Activated CD8-positive, alpha-beta memory T cell treated with anti-CD3 and anti-CD28 coated beads, Interleukin-2, amount 10 ng/mL, durations not matched to agents 7 days and 5 days (primary cell): Measurements from ENCODE around the gene AK5. TPM values are rescaled to one million over a fixed set of nuclear protein-coding genes. Genes with fewer than 3 reads are reported as not detected.
"Not testable (repeated sequence)": the region's sequence is repeated elsewhere in the genome, so short reads cannot be mapped to it uniquely, and the experiment has no call there.

Experiments
- ATAC-seq: fragments of 150-1000 bp; cut with Tn5 transposase; one replicate; pipeline ENCODE4 v1.10.0; 2021; ENCODE audit warnings: moderate library complexity
- CTCF ChIA-PET: fragments of 350-600 bp; sonication (Branson Sonifier 250); formaldehyde crosslinking; loops from one replicate; lab custom pipeline; 2021; ENCODE audit warnings: antibody characterized with exemption; lab: Charles Lee
- DNase-seq: peaks from one replicate; pipeline ENCODE4 v3.0.0-alpha.2; 2020
- H3K27ac Mint-ChIP-seq: one replicate; pipeline ENCODE4 v1.8.0; 2021; ENCODE audit warnings: mild to moderate bottlenecking, mixed read lengths
- H3K27me3 Mint-ChIP-seq: one replicate; pipeline ENCODE4 v1.8.0; 2021; ENCODE audit warnings: mixed read lengths
- H3K36me3 Mint-ChIP-seq: one replicate; pipeline ENCODE4 v1.8.0; 2021; ENCODE audit warnings: mild to moderate bottlenecking, mixed read lengths
- H3K4me1 Mint-ChIP-seq: one replicate; pipeline ENCODE4 v1.8.0; 2021; ENCODE audit warnings: mixed read lengths
- H3K4me3 Mint-ChIP-seq: one replicate; pipeline ENCODE4 v1.8.0; 2021; ENCODE audit warnings: mild to moderate bottlenecking, moderate library complexity, mixed read lengths
- H3K9me3 Mint-ChIP-seq: one replicate; pipeline ENCODE4 v1.8.0; 2022; ENCODE audit warnings: low read depth, mixed read lengths
- total RNA-seq, 2 experiments: library from RNA; stranded (reverse); gene quantifications; one replicate each; pipeline ENCODE4 v1.2.3, GENCODE V29; 2021

AK5 gene
- total RNA-seq, 2 experiments from 2014 or later: not detected

DNA sequence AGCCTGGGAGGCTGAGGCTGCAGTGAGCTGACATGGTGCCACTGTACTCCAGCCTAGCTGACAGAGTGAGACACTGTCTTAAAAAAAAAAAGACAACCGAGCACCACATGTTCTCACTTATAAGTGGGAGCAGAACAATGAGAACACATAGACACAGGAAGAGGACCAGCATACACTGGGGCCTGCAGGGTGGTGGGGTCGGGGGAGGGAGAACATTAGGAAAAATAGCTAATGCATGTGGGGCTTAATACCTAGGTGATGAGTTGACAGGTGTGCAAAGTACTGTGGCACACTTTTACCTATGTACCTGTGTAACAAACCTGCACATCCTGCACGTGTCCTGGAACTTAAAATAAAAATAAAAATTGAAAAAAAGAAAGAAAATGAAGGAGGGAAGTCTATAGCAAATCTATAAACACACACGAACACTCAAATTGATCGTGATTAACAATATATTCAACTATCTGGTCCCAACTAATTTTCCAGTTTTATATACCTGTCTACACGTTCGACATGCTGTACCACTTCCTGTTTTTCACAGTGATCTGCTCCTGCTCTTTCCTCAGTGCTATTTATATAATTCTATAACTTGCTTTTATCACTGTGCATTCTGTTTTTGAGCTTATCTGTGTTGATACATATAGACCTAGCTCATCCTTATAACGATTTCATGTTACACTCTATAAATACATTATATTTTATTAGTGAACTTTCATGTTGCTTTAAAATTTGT lies 27.2 kb downstream of the AK5 start:
- Mint-ChIP-seq H3K27ac (no peak overlapping the region), H3K36me3 (no peaks in the 10 kb centered on the region), H3K27me3 (peaks cover 2% of the 10 kb centered on the region), H3K4me1 (no peaks in the 10 kb centered on the region), H3K9me3 (no peaks in the 10 kb centered on the region), H3K4me3 (no peak overlapping the region)
- no peak for DNase-seq
- CTCF ChIA-PET: no interaction called here
- ATAC-seq: no peak

DNA sequence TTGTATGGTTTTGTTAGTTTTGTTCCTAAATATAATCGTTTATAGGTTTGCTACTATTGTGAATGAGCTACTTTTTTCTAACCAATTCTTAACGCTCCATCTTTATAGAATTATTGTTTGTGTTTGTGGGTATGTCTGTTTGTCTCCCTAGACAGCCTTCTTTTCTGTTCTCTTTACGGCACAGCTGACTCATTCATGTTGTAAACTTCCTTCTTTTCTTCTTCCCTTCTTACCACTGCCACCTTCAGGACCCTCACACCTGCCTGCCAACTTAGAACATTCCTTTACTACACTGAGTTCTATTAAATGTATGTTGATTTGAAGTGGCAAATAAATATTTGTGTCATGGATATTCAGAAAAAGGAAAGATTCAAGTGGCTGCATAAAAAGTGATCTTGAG lies 29.1 kb downstream of the AK5 start:
- H3K9me3 Mint-ChIP-seq: no peaks in the 10 kb centered on the region
- no peaks in the 10 kb centered on the region for H3K36me3 Mint-ChIP-seq
- DNase-seq (no peak), ATAC-seq (no peak)
- no peaks in the 10 kb centered on the region for H3K4me1 Mint-ChIP-seq
- no peak overlapping the region for H3K4me3 Mint-ChIP-seq
- H3K27me3 Mint-ChIP-seq: peaks cover 2% of the 10 kb centered on the region
- no peak overlapping the region for H3K27ac Mint-ChIP-seq
- CTCF ChIA-PET: no interaction called here

DNA sequence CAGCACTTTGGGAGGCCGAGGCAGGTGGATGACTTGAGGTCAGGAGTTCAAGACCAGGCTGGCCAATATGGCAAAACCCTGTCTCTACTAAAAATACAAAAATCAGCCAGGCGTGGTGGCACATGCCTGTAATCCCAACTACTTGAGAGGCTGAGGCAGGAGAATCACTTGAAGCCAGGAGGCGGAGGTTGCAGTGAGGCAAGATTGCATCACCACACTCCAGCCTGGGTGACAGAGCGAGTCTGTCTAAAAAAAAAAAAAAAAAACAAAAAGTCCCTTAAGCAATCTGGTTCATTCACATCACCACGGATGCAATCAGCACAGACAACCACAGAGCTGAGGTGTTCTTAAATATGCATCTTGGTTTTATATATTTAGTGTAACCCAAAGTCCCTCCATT lies 30.5 kb downstream of the AK5 start:
- H3K27me3 Mint-ChIP-seq, ATAC-seq, H3K9me3 Mint-ChIP-seq, DNase-seq, H3K27ac Mint-ChIP-seq, H3K4me1 Mint-ChIP-seq, H3K36me3 Mint-ChIP-seq, CTCF ChIA-PET, H3K4me3 Mint-ChIP-seq: not testable (repeated sequence)

DNA sequence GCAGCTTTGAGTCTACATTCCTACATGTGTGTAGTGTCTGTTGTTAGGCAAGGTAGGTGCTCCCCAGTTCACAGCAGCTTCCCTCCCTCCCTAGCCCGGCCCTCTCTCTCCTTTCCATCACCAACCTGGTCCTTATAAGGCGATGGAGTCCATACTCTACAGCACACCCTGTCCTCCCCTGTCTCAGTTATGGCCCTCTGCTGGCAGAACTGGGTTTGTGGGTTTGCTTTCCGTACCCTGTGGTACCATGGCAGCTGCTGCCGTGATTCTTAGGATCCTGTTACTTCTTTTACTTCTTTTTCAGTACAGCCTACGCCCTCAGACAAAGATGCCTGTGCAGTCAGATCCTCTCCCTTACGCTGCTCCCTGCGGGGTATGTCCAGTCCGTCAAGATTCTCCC lies 31.7 kb downstream of the AK5 start:
- no peaks in the 10 kb centered on the region for H3K36me3 Mint-ChIP-seq
- no peaks in the 10 kb centered on the region for H3K9me3 Mint-ChIP-seq
- no peak overlapping the region for H3K4me3 Mint-ChIP-seq
- no peak for DNase-seq
- no peaks in the 10 kb centered on the region for H3K4me1 Mint-ChIP-seq
- no peak overlapping the region for H3K27ac Mint-ChIP-seq
- no peak for ATAC-seq
- H3K27me3 Mint-ChIP-seq: no peaks in the 10 kb centered on the region
- CTCF ChIA-PET: no interaction called here

DNA sequence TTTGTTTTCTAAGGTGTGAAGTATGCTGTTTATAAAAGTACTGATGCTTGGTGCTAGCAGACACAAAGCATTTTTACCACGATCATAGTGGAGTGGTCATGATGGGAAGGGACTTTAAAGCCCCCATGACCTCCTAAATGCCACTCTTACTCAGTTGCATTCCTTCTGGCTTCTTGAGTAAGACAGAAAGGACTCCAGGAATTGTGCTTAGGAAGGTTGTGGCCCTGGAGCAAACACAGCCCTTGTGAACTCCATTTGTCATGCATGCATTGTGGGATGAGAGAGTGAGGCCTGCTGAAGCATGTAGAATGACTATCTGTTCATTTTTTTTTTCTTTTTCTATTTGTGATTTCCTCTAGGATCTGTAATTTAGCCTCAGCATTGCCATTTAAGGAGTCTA lies 34.2 kb downstream of the AK5 start:
- Mint-ChIP-seq H3K27ac (no peak overlapping the region), H3K4me1 (no peaks in the 10 kb centered on the region), H3K4me3 (no peak overlapping the region), H3K36me3 (no peaks in the 10 kb centered on the region), H3K9me3 (no peaks in the 10 kb centered on the region), H3K27me3 (peaks cover 3% of the 10 kb centered on the region)
- no peak for DNase-seq
- ATAC-seq: no peak
- CTCF ChIA-PET: no interaction called here

DNA sequence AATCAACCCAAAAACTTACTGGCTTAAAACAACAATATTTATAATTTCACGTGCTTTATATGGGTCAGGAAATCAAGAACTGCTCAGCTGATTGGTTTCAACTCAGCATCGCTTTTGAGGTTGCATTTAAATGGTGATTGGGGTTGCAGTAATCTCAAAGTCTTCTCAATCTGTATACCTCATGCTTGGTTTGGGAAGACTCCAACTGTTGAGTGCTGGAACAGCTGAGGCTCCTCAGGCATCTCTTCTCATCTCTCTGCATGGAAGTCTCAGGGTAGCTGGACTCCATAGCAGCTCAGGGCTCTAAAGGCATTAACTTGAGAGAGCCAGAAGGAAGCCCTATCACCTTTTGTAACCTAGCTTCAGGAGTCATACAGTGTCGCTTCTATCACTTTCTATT lies 35.1 kb downstream of the AK5 start:
- Mint-ChIP-seq H3K27ac (no peak overlapping the region), H3K9me3 (no peaks in the 10 kb centered on the region), H3K36me3 (no peaks in the 10 kb centered on the region), H3K27me3 (peaks cover 3% of the 10 kb centered on the region), H3K4me3 (no peak overlapping the region), H3K4me1 (no peaks in the 10 kb centered on the region)
- CTCF ChIA-PET: no interaction called here
- ATAC-seq: no peak
- no peak for DNase-seq

DNA sequence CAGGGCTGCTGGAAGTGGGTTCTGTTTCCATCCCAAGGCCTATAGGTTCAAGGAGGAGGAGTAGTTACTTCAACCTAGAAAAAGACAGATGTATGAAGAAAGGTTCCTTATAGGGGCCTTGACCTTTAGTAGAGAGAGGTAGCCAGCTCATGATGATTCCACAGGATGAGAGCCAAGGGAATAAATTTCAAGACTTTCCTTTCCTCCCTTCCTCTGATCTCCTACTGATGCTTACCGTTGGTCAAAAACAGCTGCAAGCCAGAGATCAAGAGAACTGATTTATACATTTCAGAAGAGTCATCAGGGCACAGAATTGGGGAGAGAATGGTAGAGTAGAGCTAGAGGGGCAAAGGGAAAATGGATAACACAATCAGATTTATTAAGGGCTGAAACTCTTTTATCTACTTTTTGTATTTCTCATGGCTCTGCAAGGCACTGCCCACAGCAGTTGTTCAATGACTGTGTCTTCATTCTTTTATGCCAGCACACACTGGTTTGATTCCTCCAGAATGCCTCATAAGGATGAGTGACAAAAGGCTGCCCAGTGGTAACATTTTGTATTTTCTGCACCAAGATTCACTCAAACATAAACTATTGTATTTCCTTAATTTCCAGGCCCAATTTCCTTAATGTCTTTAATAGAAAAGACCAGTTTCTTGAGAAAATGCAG lies 37.4 kb downstream of the AK5 start:
- Mint-ChIP-seq H3K9me3 (no peaks in the 10 kb centered on the region), H3K27me3 (peaks cover 3% of the 10 kb centered on the region), H3K4me3 (no peak overlapping the region), H3K36me3 (no peaks in the 10 kb centered on the region), H3K27ac (no peak overlapping the region), H3K4me1 (no peaks in the 10 kb centered on the region)
- DNase-seq (no peak), ATAC-seq (no peak)
- CTCF ChIA-PET: no interaction called here

DNA sequence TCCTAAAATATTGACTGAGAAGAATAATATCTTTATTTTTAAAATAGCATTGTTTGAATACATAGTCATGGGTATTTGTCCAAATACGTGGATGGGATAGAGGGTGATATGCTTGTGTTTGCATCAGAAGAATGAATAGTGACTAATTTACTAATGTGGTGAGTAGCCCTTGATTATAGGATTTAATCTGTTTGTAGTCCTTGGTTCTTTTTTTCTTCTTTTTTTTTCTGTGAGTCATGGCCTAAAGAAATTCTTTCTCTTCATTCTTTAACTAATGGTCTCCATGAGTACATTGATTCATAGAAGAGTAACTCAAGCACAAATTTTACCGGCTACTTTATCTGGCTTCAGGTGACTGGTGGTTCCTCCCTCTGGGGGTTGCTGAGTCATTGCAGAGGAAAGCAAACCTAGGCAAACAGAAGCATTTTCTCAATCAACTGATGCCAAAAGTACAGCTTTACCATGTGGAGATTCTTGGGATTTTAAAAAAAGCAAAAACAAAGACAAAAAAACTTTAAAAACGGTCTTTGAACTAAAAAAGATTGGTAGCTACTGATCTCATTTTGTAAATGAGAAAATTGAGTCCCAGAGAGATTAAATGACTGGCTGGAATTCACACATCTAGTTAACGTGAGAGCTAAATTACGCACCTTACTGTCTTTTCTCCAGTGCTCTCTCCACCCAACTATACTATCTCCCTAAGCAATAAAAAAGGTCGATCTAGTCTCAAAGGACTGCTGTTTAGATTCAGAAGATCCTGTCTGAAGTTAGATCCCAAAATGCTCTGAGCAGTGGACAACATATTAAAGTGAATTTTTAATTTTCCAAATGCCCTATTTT lies 40.5 kb downstream of the AK5 start:
- ATAC-seq (no peak), DNase-seq (no peak)
- no peaks in the 10 kb centered on the region for H3K36me3 Mint-ChIP-seq
- no peaks in the 10 kb centered on the region for H3K9me3 Mint-ChIP-seq
- no peak overlapping the region for H3K4me3 Mint-ChIP-seq
- CTCF ChIA-PET: no interaction called here
- no peak overlapping the region for H3K27ac Mint-ChIP-seq
- peaks cover 5% of the 10 kb centered on the region for H3K27me3 Mint-ChIP-seq
- no peaks in the 10 kb centered on the region for H3K4me1 Mint-ChIP-seq

DNA sequence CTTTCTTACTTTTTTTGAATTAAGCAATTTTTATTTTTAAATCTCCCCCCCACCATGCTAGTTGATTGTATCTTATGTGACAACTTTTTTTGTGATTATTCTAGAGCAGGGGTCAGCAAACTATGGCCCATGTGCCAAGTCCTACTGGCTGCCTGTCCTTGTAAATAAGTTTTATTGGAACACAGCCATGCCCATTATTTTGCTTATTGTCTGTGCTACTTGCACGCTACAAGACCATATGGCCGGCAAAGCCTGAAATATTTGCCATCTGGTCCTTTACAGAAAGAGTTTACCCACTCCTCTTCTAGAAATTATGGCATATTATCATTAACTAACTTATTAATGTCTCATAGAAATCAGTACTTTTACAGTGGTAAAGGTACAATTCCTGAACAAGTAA lies 51.7 kb downstream of the AK5 start:
- no peaks in the 10 kb centered on the region for H3K4me1 Mint-ChIP-seq
- no peak overlapping the region for H3K27ac Mint-ChIP-seq
- H3K4me3 Mint-ChIP-seq: no peak overlapping the region
- H3K36me3 Mint-ChIP-seq: no peaks in the 10 kb centered on the region
- CTCF ChIA-PET: no interaction called here
- H3K9me3 Mint-ChIP-seq: no peaks in the 10 kb centered on the region
- H3K27me3 Mint-ChIP-seq: no peaks in the 10 kb centered on the region
- ATAC-seq (no peak), DNase-seq (no peak)

DNA sequence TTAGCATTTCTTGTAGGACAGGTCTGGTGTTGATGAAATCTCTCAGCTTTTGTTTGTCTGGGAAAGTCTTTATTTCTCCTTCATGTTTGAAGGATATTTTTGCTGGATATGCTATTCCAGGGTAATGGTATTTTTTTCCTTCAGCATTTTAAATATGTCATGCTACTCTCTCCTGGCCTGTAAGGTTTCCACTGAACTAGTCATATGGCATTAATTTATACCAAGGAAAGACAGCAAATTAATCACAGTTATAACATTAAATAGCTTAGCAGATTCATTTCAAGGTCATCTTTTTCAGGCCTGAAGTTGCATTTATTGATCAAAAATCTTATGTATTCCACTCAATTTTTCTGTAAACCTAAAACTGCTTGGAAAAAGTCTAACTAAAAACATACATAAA lies 54.9 kb downstream of the AK5 start:
- ATAC-seq: no peak
- H3K27me3 Mint-ChIP-seq: no peaks in the 10 kb centered on the region
- no peak overlapping the region for H3K27ac Mint-ChIP-seq
- H3K9me3 Mint-ChIP-seq: no peaks in the 10 kb centered on the region
- CTCF ChIA-PET: no interaction called here
- no peaks in the 10 kb centered on the region for H3K36me3 Mint-ChIP-seq
- no peak overlapping the region for H3K4me3 Mint-ChIP-seq
- no peaks in the 10 kb centered on the region for H3K4me1 Mint-ChIP-seq
- DNase-seq: no peak

DNA sequence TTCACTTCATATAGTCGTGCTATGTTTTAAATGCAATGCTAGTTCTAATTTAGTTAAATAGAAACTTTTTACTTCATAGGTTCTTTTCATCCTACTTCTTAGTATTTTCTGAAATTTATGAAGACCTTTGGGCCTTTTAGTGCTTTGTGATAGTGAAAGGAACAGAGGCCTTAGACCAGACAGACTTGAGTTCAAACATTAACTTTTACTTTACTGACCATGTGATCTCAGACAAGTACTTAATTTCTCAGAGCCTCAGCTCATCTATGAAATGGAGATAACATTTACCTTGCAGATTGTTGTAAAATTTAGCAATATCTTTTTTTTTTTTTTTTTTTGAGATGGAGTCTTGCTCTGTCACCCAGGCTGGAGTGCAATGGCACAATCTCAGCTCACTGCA lies 57.5 kb downstream of the AK5 start:
- Mint-ChIP-seq H3K36me3 (no peaks in the 10 kb centered on the region), H3K9me3 (no peaks in the 10 kb centered on the region), H3K4me3 (no peak overlapping the region), H3K4me1 (no peaks in the 10 kb centered on the region), H3K27me3 (peaks cover 6% of the 10 kb centered on the region), H3K27ac (no peak overlapping the region)
- DNase-seq (no peak), ATAC-seq (no peak)
- CTCF ChIA-PET: no interaction called here

DNA sequence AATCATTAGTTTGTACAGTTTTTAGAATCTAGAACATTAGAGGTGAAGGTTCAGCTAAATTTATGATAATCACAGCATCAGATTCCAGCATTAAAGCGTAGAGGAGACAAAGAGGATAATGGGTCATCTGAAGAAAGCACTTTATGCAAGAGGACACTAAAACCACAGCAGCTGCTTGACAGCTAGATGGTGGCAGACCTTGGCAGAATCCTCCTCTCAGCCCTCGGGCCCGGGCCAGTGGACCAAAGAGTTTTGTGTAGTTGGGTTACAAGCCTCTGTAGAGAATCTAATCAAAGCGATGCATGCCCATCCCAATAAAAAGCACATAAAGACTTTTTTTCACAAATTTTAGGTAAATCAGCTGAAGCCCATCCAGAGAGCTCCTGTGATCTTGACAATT lies 59.4 kb downstream of the AK5 start:
- ATAC-seq (no peak), DNase-seq (no peak)
- Mint-ChIP-seq H3K9me3 (no peaks in the 10 kb centered on the region), H3K4me3 (no peak overlapping the region), H3K27me3 (peaks cover 6% of the 10 kb centered on the region), H3K36me3 (no peaks in the 10 kb centered on the region), H3K4me1 (no peaks in the 10 kb centered on the region), H3K27ac (no peak overlapping the region)
- CTCF ChIA-PET: no interaction called here

DNA sequence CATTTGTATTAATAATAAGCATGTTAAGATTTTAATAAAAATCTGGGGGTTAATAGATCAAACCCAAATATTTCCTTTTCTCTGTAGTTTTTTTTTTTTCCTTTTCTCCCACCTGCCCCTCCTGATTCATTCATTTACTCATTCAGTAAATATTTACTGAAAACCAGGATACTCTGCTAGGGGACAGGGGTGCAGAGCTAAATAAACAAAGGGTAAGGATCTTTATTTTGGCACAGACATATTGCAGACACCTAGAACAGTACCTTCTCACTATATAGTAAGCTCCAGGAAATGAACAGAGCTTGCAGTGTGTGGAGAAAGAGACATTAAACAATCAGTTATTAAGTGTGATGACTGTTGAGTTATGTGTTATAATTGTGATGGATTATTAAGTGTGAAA lies 60.9 kb downstream of the AK5 start:
- Mint-ChIP-seq H3K4me3 (no peak overlapping the region), H3K4me1 (no peaks in the 10 kb centered on the region), H3K9me3 (no peaks in the 10 kb centered on the region), H3K27me3 (peaks cover 6% of the 10 kb centered on the region), H3K36me3 (no peaks in the 10 kb centered on the region), H3K27ac (no peak overlapping the region)
- CTCF ChIA-PET: no interaction called here
- no peak for ATAC-seq
- no peak for DNase-seq

DNA sequence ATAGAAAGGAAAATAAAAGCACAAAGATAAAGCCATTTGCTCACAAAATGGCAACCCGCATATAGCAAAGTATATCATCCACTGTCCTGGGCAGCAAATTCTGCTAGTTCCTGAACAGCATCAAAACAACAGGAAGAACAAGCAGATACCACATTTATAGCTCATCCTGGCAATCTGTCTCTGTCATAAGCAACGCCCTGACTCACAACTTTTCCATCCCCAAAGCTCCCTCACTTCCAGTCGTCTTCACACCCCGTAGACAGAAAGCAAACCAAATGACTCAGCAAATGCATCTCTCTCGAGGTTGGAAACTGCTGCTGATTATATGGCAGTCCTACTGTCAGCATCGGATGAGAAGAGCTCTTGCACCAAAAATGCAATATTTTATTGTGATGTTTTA lies 65.8 kb downstream of the AK5 start:
- ATAC-seq: no peak
- DNase-seq: no peak
- no peak overlapping the region for H3K27ac Mint-ChIP-seq
- CTCF ChIA-PET: no interaction called here
- H3K9me3 Mint-ChIP-seq: no peaks in the 10 kb centered on the region
- no peaks in the 10 kb centered on the region for H3K4me1 Mint-ChIP-seq
- H3K36me3 Mint-ChIP-seq: no peaks in the 10 kb centered on the region
- H3K4me3 Mint-ChIP-seq: no peak overlapping the region
- H3K27me3 Mint-ChIP-seq: peaks cover 6% of the 10 kb centered on the region
